H1 (cell line): ENCODE data around the gene GLIPR2.

Experiments
- CHD2 ChIP-seq: IDR thresholded peaks from 2 replicates; pipeline ENCODE4 v1.6.1; 2012; ENCODE audit warnings: low read length, improper control_type of control experiment
- CTCF ChIP-seq, 3 experiments: IDR thresholded peaks; 1 replicate in 2 of 3; 2 replicates in 1 of 3; pipeline versions ENCODE4 v1.5.1 to v1.6.1; 2011; ENCODE audit warnings: low read length in 3 of 3, mild to moderate bottlenecking in 3 of 3, inconsistent platforms in 2 of 3, low read depth in 1 of 3, moderate library complexity in 1 of 3; ENCODE audit not compliant: insufficient read depth in 1 of 3; ENCODE audit errors: control extremely low read depth in 1 of 3
- RFX5 ChIP-seq: IDR thresholded peaks from 2 replicates; pipeline ENCODE4 v1.6.1; 2011; ENCODE audit warnings: low read depth, low read length, improper control_type of control experiment, borderline replicate concordance
- TAF1 ChIP-seq: IDR thresholded peaks from 2 replicates; pipeline ENCODE4 v1.6.1; 2011; ENCODE audit warnings: mild to moderate bottlenecking, low read depth, low read length
- YY1 ChIP-seq: IDR thresholded peaks from 2 replicates; pipeline ENCODE4 v1.6.1; 2011; ENCODE audit warnings: low read depth, mild to moderate bottlenecking, low read length

- TF ChIP-seq RFX5 (no peak), YY1 (no peak), CTCF (IDR thresholded peaks at IDR 0.05; ENCODE audit: control extremely low read depth in 1 of 3, insufficient read depth in 1 of 3, low read depth in 1 of 3, low read length in 3 of 3) (no peak), TAF1 (no peak), CHD2 (no peak)
Measured at GRCh38 chr9:36150574-36151315, 14.2 kb downstream of the GLIPR2 start.
